SK-N-SH treated with all-trans-retinoic acid at 6 μM for 48 hours (cell line): ENCODE measurements around the gene ACTG2.
"Not testable (repeated sequence)": the region's sequence is repeated elsewhere in the genome, so short reads cannot be mapped to it uniquely, and the experiment has no call there.

Experiments
- ATAC-seq: fragments of 200-7000 bp; cut with Tn5 transposase; 3 replicates; pipeline ENCODE4 v1.9.1; 2020; ENCODE audit warnings: mild to moderate bottlenecking, moderate library complexity
- ARNTL ChIP-seq: fragments of 450-650 bp; formaldehyde crosslinking; IDR thresholded peaks from 2 replicates; pipeline ENCODE4 v1.5.0; 2020; ENCODE audit warnings: low read depth, mild to moderate bottlenecking, moderate library complexity, borderline replicate concordance
- BACH2 ChIP-seq: fragments of 250-450 bp; sonication (Bioruptor Pico); IDR thresholded peaks from 2 replicates; pipeline ENCODE4 v1.9.0; 2021; ENCODE audit warnings: mild to moderate bottlenecking, borderline replicate concordance
- CREB5 ChIP-seq: fragments of 250-450 bp; sonication (Bioruptor Pico); IDR thresholded peaks from 2 replicates; pipeline ENCODE4 v1.5.1; 2020; ENCODE audit warnings: low read depth, mild to moderate bottlenecking, moderate library complexity
- CSDC2 ChIP-seq: fragments of 250-450 bp; sonication (Bioruptor Pico); IDR thresholded peaks from 2 replicates; pipeline ENCODE4 v1.5.0; 2020; ENCODE audit warnings: mild to moderate bottlenecking, moderate library complexity
- CSRNP3 ChIP-seq: fragments of 250-450 bp; sonication (Bioruptor Pico); IDR thresholded peaks from 2 replicates; pipeline ENCODE4 v1.5.1; 2021; ENCODE audit warnings: mild to moderate bottlenecking, moderate library complexity
- GLIS3 ChIP-seq: fragments of 250-450 bp; sonication (Bioruptor Pico); IDR thresholded peaks from 2 replicates; pipeline ENCODE4 v1.5.0; 2020; ENCODE audit warnings: mild to moderate bottlenecking, moderate library complexity
- ISL1 ChIP-seq: fragments of 250-450 bp; sonication (Bioruptor Pico); IDR thresholded peaks from 2 replicates; pipeline ENCODE4 v2.1.2; 2022; ENCODE audit warnings: mild to moderate bottlenecking, moderate library complexity
- OSR1 ChIP-seq: fragments of 250-450 bp; sonication (Bioruptor Pico); IDR thresholded peaks from 2 replicates; pipeline ENCODE4 v1.8.0; 2022; ENCODE audit warnings: moderate library complexity, mild to moderate bottlenecking, inconsistent platforms
- PATZ1 ChIP-seq: fragments of 250-450 bp; sonication (Bioruptor Pico); IDR thresholded peaks from 2 replicates; pipeline ENCODE4 v1.8.0; 2020; ENCODE audit warnings: mild to moderate bottlenecking, moderate library complexity, borderline replicate concordance
- PPARA ChIP-seq: fragments of 250-450 bp; sonication (Bioruptor Pico); IDR thresholded peaks from 2 replicates; pipeline ENCODE4 v1.5.0; 2020; ENCODE audit warnings: mild to moderate bottlenecking, borderline replicate concordance
- RARB ChIP-seq: fragments of 250-450 bp; sonication (Bioruptor Pico); IDR thresholded peaks from 2 replicates; pipeline ENCODE4 v1.8.0; 2021; ENCODE audit warnings: mild to moderate bottlenecking, moderate library complexity
- SNAI2 ChIP-seq: fragments of 250-450 bp; sonication (Bioruptor Pico); IDR thresholded peaks from 2 replicates; pipeline ENCODE4 v1.5.0; 2020; ENCODE audit warnings: mild to moderate bottlenecking, moderate library complexity
- TCF4 ChIP-seq: fragments of 250-450 bp; sonication (Bioruptor Pico); IDR thresholded peaks from 2 replicates; pipeline ENCODE4 v1.8.0; 2021; ENCODE audit warnings: mild to moderate bottlenecking, moderate library complexity, borderline replicate concordance
- TOX ChIP-seq: fragments of 250-450 bp; sonication (Bioruptor Pico); IDR thresholded peaks from 2 replicates; pipeline ENCODE4 v1.8.0; 2021; ENCODE audit warnings: mild to moderate bottlenecking, moderate library complexity, borderline replicate concordance
- ZC3H10 ChIP-seq: fragments of 250-450 bp; sonication (Bioruptor Pico); IDR thresholded peaks from 2 replicates; pipeline ENCODE4 v1.5.1; 2021; ENCODE audit warnings: mild to moderate bottlenecking, moderate library complexity
- ZFP3 ChIP-seq: fragments of 250-450 bp; sonication (Bioruptor Pico); IDR thresholded peaks from 2 replicates; pipeline ENCODE4 v1.5.0; 2020; ENCODE audit warnings: mild to moderate bottlenecking, moderate library complexity
- ZFP30 ChIP-seq: fragments of 450-650 bp; formaldehyde crosslinking; IDR thresholded peaks from 2 replicates; pipeline ENCODE4 v1.5.0; 2022; ENCODE audit warnings: mild to moderate bottlenecking, moderate library complexity
- ZNF565 ChIP-seq: fragments of 450-650 bp; formaldehyde crosslinking; conservative IDR thresholded peaks from 2 replicates; pipeline ENCODE4 v1.5.0; 2020; ENCODE audit warnings: low read depth, mild to moderate bottlenecking, moderate library complexity
- ZNF70 ChIP-seq: fragments of 450-650 bp; formaldehyde crosslinking; IDR thresholded peaks from 2 replicates; pipeline ENCODE4 v1.5.0; 2020; ENCODE audit warnings: mild to moderate bottlenecking, moderate library complexity
- ZNF8 ChIP-seq: fragments of 450-650 bp; formaldehyde crosslinking; IDR thresholded peaks from 2 replicates; pipeline ENCODE4 v1.5.0; 2020; ENCODE audit warnings: mild to moderate bottlenecking, moderate library complexity

ACTG2 gene

GRCh38 chr2:73938718-73939352 lies 46.0 kb downstream of the ACTG2 start:
- peak; percentile 77; the same call in 1 of the 2 replicates for TF ChIP-seq PATZ1
- no peak for TF ChIP-seq CSRNP3 (CRISPR knock-in tag)
- TF ChIP-seq SNAI2 (CRISPR knock-in tag), result 0 out of 2 replicates have a peak, but pooled peaks have one; percentile 4
- TF ChIP-seq ISL1, result peak; percentile 80
- peak; percentile 87 for TF ChIP-seq ZC3H10 (CRISPR knock-in tag)
- TF ChIP-seq ZNF70, result no peak
- 0 out of 2 replicates have a peak, but pooled peaks have one; percentile 36 for TF ChIP-seq CREB5 (CRISPR knock-in tag)
- no peak for TF ChIP-seq CSDC2 (CRISPR knock-in tag)
- no peak for TF ChIP-seq RARB (CRISPR knock-in tag)
- ATAC-seq, result peak; percentile 97

- ATAC-seq, result peak; percentile 45
- 0 out of 2 replicates have a peak, but pooled peaks have one; percentile 1 for TF ChIP-seq SNAI2 (CRISPR knock-in tag)
- TF ChIP-seq ZNF70, result no peak
Observed at GRCh38 chr2:73939419-73939818, 46.6 kb downstream of the ACTG2 start.

- not testable (repeated sequence) for ATAC-seq
Observed at GRCh38 chr2:73940066-73940465, 47.3 kb downstream of the ACTG2 start.

DNA sequence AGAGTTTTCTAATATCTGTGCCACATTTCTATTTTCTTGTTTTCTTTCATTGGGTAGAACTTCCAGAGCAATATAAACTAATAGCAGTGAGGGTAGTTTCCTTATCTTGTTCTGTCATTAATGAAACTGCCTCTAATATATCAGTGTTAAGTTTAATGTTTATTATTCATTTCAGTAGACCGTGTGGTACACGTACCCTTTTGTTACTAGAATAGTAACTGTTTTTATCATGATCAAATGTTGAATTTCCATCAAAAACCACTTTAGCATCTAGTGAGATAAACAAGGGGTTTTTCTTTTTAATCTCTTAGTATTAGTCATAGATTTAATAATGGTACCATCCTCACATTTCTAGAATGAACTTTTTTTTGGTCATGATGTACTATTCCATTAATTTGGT lies 49.9 kb downstream of the ACTG2 start:
- ATAC-seq, result no peak
- TF ChIP-seq ZFP3 (CRISPR knock-in tag) (no peak), PATZ1 (no peak), CSRNP3 (CRISPR knock-in tag) (no peak), ARNTL (no peak), SNAI2 (CRISPR knock-in tag) (no peak), TCF4 (CRISPR knock-in tag) (no peak), OSR1 (CRISPR knock-in tag) (no peak), CSDC2 (CRISPR knock-in tag) (no peak), PPARA (no peak), CREB5 (CRISPR knock-in tag) (no peak), ZNF8 (CRISPR knock-in tag) (no peak), TOX (CRISPR knock-in tag) (no peak), ZNF70 (no peak), GLIS3 (no peak), ZNF565 (CRISPR knock-in tag) (no peak), BACH2 (CRISPR knock-in tag) (no peak), ZFP30 (CRISPR knock-in tag) (no peak)
